ENCODE data around the gene MDP1.

The MDP1 gene

DNA sequence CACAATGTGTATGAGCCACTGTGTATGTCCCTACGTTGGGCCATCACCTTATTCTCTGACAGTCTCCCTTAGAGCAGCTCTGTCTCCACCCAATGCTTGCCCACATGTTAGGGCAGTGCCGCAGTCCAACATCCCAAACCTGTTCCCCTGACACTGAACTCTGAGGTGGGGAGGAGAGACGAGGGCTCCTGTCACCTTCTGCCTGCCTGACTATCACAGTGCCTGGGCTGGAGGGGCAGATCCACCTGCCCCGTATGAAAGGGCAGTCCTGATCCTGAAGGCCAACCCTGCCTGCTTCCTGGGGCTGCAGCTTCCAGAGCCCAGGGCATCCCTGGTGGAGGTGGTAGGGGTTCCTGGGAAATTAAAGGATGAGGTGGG, 44.9 kb upstream of the MDP1 start:
- Histone ChIP-seq H3K4me3 (ENCODE audit: insufficient read length, low read depth) (no peak overlapping the region), H3K27me3 (ENCODE audit: insufficient read depth, insufficient read length) (no peaks in the 10 kb centered on the region), H3K9ac (ENCODE audit: insufficient read length, low read depth) (no peak overlapping the region), H3K4me1 (ENCODE audit: insufficient read depth, insufficient read length) (peaks cover 11% of the 10 kb centered on the region), H3K36me3 (ENCODE audit: insufficient read depth, insufficient read length, low read length) (peaks cover 20% of the 10 kb centered on the region), H3K9me3 (ENCODE audit: insufficient read depth, low read length) (no peaks in the 10 kb centered on the region)
- TF ChIP-seq ZNF274 (IDR thresholded peaks at IDR 0.05; ENCODE audit: low read depth, low read length) (no peak), SUZ12 (IDR thresholded peaks at IDR 0.05; ENCODE audit: extremely low read depth, insufficient read depth, insufficient read length) (no peak), YY1 (IDR thresholded peaks at IDR 0.05; ENCODE audit: insufficient read depth, insufficient read length) (no peak)
- no peak for DNase-seq (ENCODE audit: low read depth, low spot score)

DNA sequence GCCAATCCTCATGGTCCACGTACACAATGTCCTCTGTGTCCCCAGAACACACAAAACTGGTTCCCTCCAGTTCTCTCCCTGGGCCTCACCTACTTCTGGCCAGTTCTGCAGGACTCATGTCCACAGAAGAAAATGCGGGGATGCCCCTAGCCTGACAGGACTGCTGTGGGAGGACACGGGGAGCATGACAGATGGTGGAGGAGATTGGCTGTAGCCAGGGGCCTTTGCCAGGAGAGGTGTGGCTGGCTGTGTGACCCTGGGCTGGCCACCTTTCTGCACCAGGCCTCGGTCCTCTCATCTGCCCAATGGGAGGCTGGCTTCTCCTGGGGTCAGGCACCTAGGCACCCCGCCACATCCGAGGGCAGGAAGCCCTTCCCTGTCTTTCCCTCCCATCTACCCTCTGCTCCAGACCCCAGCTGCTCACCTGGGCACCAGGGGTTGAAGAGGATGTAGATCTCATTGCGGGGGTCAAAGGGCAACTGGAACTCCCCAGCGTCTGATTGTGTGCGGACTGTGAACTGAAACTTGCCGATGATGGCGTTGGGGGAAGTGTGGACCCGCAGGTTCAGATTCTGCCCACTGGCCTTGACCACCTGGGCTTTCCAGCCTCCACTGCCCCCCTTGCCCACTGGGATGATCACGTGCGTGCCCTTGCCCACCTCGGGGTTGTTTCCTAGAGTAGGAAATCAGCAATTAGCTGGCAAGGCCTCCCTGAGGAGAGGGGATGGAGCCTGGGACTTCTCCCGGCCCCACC, 44.3 kb upstream of the MDP1 start:
- Histone ChIP-seq H3K9ac (ENCODE audit: insufficient read length, low read depth) (no peak overlapping the region), H3K27me3 (ENCODE audit: insufficient read depth, insufficient read length) (no peaks in the 10 kb centered on the region), H3K4me1 (ENCODE audit: insufficient read depth, insufficient read length) (peaks cover 11% of the 10 kb centered on the region), H3K36me3 (ENCODE audit: insufficient read depth, insufficient read length, low read length) (peaks cover 22% of the 10 kb centered on the region), H3K9me3 (ENCODE audit: insufficient read depth, low read length) (no peaks in the 10 kb centered on the region), H3K4me3 (ENCODE audit: insufficient read length, low read depth) (no peak overlapping the region)
- no peak for DNase-seq (ENCODE audit: low read depth, low spot score)
- TF ChIP-seq ZNF274 (IDR thresholded peaks at IDR 0.05; ENCODE audit: low read depth, low read length), result no peak
- TF ChIP-seq SUZ12 (IDR thresholded peaks at IDR 0.05; ENCODE audit: extremely low read depth, insufficient read depth, insufficient read length), result no peak
- TF ChIP-seq YY1 (IDR thresholded peaks at IDR 0.05; ENCODE audit: insufficient read depth, insufficient read length), result no peak

DNA sequence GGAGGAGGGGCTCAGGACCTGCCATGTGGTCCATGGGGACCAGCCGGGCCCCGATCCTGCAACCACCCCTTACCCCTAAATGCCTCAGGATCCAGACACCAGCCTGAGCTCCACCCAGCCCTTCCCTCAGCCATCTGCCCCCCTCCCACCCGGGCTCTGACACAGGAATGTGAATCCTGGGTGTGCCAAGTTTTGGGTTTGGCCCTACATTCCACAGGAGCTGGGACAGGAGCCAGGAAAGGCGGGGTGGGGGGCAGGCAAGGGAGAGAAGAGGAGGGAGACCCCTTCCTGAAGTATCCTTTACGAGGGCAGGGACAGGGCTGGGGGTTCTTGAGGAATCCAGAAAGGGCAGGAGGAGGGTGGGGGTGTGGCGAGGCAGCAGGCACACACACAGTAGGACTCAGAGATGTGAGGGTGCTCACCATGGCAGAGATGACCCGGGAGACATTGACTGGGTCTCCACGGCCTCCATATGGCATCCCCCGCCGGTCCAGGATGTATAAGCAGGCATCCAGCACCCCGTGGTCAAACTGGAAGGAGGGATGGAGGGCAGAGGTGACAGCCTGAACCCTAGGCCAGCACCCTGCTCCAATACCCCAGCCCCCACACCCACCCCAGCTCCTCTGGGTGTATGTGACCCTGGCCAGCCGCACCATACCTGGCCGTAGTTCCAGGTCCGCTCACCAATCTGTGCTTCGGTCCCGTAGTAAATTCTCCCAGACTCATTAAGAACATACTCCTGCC, 43.6 kb upstream of the MDP1 start:
- DNase-seq (ENCODE audit: low read depth, low spot score), result no peak

DNA sequence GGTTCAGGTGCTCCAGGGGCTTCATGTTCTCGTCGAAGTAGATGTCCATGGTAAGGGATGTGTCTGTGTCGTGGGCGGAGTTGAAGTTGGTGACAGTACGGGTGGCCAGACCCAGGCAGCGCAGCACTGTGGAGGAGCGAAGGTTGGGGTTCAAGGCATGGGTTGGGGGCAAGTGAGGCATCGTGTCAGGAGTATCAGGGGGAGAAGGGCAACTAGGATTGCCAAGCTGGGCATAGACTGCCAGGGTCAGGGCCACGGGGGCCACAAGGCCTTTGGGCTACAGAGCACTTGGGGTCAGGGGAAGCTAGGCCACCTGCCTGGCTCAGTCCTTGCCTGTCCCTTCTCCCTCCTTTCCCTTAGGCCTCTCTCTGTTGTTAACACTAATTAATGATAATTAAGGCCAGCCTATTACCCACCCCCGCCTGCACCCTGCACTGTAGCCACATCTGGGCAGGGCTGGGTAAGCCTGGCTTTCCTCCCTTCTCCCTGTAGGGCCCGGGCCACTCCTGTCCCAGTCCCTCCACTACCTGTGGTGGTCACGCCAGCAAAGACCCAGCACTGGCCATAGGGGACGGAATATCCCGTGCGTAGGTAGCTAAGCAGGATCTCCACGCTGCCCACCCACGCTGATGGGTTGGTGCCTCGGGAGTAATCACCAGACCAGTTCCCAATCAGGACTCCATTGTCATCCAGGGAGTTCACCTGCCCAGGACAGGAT, 42.8 kb upstream of the MDP1 start:
- peaks cover 29% of the 10 kb centered on the region for H3K36me3 ChIP-seq (ENCODE audit: insufficient read depth, insufficient read length, low read length)
- H3K9ac ChIP-seq (ENCODE audit: insufficient read length, low read depth), result no peak overlapping the region
- no peak for DNase-seq (ENCODE audit: low read depth, low spot score)
- TF ChIP-seq YY1 (IDR thresholded peaks at IDR 0.05; ENCODE audit: insufficient read depth, insufficient read length), result no peak
- TF ChIP-seq ZNF274 (IDR thresholded peaks at IDR 0.05; ENCODE audit: low read depth, low read length), result no peak
- TF ChIP-seq SUZ12 (IDR thresholded peaks at IDR 0.05; ENCODE audit: extremely low read depth, insufficient read depth, insufficient read length), result no peak
- H3K9me3 ChIP-seq (ENCODE audit: insufficient read depth, low read length), result no peaks in the 10 kb centered on the region
- H3K4me3 ChIP-seq (ENCODE audit: insufficient read length, low read depth), result no peak overlapping the region
- no peaks in the 10 kb centered on the region for H3K27me3 ChIP-seq (ENCODE audit: insufficient read depth, insufficient read length)
- H3K4me1 ChIP-seq (ENCODE audit: insufficient read depth, insufficient read length), result peaks cover 9% of the 10 kb centered on the region

More for the DNA sequence above, 43.6 kb upstream of the MDP1 start:
- H3K4me1 ChIP-seq (ENCODE audit: insufficient read depth, insufficient read length), result peaks cover 11% of the 10 kb centered on the region
- H3K9ac ChIP-seq (ENCODE audit: insufficient read length, low read depth), result no peak overlapping the region
- no peaks in the 10 kb centered on the region for H3K27me3 ChIP-seq (ENCODE audit: insufficient read depth, insufficient read length)
- no peaks in the 10 kb centered on the region for H3K9me3 ChIP-seq (ENCODE audit: insufficient read depth, low read length)
- H3K4me3 ChIP-seq (ENCODE audit: insufficient read length, low read depth), result no peak overlapping the region
- TF ChIP-seq ZNF274 (IDR thresholded peaks at IDR 0.05; ENCODE audit: low read depth, low read length) (no peak), SUZ12 (IDR thresholded peaks at IDR 0.05; ENCODE audit: extremely low read depth, insufficient read depth, insufficient read length) (no peak), YY1 (IDR thresholded peaks at IDR 0.05; ENCODE audit: insufficient read depth, insufficient read length) (no peak)
- H3K36me3 ChIP-seq (ENCODE audit: insufficient read depth, insufficient read length, low read length), result peaks cover 28% of the 10 kb centered on the region

DNA sequence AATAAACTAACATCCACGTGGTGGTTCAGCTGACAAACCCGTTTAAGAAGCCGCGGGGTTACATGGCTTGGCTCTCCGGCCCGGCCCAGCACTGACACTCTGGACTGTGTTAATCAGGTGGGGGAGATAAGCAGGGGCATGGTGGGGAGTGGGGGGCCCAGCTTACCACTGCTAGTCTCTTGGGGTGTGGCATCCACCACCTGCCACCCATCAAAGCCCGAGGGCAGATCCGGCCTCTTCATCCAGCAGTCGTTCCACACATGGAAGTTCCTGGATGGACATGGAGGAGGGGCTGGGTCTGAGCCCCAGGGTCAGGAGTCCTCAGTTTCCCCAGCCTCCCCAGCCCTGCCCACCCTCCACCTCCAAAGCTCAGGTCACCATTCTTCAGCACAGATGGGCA, 42.3 kb upstream of the MDP1 start:
- TF ChIP-seq YY1 (IDR thresholded peaks at IDR 0.05; ENCODE audit: insufficient read depth, insufficient read length) (no peak), ZNF274 (IDR thresholded peaks at IDR 0.05; ENCODE audit: low read depth, low read length) (no peak), SUZ12 (IDR thresholded peaks at IDR 0.05; ENCODE audit: extremely low read depth, insufficient read depth, insufficient read length) (no peak)
- Histone ChIP-seq H3K36me3 (ENCODE audit: insufficient read depth, insufficient read length, low read length) (peaks cover 32% of the 10 kb centered on the region), H3K9ac (ENCODE audit: insufficient read length, low read depth) (no peak overlapping the region), H3K4me3 (ENCODE audit: insufficient read length, low read depth) (no peak overlapping the region), H3K4me1 (ENCODE audit: insufficient read depth, insufficient read length) (peaks cover 6% of the 10 kb centered on the region), H3K9me3 (ENCODE audit: insufficient read depth, low read length) (no peaks in the 10 kb centered on the region), H3K27me3 (ENCODE audit: insufficient read depth, insufficient read length) (no peaks in the 10 kb centered on the region)
- DNase-seq (ENCODE audit: low read depth, low spot score), result no peak

DNA sequence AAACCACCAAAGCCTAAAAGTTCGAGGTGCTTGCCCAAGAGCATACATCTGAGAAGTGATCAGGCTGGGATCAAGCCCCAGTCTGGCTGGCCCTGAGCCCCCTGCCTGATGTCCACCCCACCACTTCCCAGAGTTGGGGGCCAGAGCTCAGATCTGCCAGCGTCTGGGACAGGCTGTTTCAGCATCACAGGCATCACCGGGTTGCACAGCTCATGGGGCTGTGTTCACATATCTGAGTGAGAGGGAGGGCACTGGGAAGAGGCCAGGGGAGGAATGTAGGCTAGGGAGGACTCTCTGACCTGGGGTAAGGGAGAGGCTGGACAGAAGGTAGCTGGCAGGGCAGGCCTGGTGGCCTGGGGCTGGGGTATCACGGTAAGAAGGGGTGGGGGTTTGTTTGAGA, 41.1 kb upstream of the MDP1 start:
- TF ChIP-seq ZNF274 (IDR thresholded peaks at IDR 0.05; ENCODE audit: low read depth, low read length), result no peak
- TF ChIP-seq SUZ12 (IDR thresholded peaks at IDR 0.05; ENCODE audit: extremely low read depth, insufficient read depth, insufficient read length), result no peak
- TF ChIP-seq YY1 (IDR thresholded peaks at IDR 0.05; ENCODE audit: insufficient read depth, insufficient read length), result no peak
- H3K27me3 ChIP-seq (ENCODE audit: insufficient read depth, insufficient read length), result no peaks in the 10 kb centered on the region
- no peak for DNase-seq (ENCODE audit: low read depth, low spot score)
- H3K4me3 ChIP-seq (ENCODE audit: insufficient read length, low read depth), result no peak overlapping the region
- H3K36me3 ChIP-seq (ENCODE audit: insufficient read depth, insufficient read length, low read length), result peaks cover 37% of the 10 kb centered on the region
- no peak overlapping the region for H3K9ac ChIP-seq (ENCODE audit: insufficient read length, low read depth)
- no peaks in the 10 kb centered on the region for H3K9me3 ChIP-seq (ENCODE audit: insufficient read depth, low read length)
- H3K4me1 ChIP-seq (ENCODE audit: insufficient read depth, insufficient read length), result peaks cover 4% of the 10 kb centered on the region

All from NT2/D1 (cell line).